Endothelial cell of hepatic sinusoid (primary cell): ENCODE results near the gene PILRA.

Experiments used
- in situ Hi-C: cut with HindIII; loops from 2 replicates; pipeline ENCODE4 v1.10.0; 2017; ENCODE audit warnings: low sequenced_read_pairs

Gene PILRA

DNA sequence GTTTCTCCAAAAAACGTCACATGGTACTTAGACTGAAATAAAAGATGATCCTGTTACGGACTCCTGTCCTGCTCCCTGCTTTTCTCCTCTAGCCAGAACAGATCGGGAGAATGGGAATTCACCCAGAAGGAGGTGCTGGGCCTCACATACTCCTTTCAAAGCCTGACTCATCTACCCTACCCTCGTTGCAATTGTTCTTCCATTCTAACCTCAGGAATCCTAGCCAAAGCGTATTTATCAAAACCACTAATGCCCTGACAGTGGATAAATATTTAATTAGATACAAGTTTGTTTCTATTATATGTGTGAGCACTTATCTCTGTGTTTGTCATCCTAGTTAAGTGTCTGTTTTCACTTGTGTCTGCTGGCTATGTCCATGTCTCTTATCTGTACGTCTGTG lies 33.5 kb downstream of the PILRA start:
- in situ Hi-C loops: no loop called here

DNA sequence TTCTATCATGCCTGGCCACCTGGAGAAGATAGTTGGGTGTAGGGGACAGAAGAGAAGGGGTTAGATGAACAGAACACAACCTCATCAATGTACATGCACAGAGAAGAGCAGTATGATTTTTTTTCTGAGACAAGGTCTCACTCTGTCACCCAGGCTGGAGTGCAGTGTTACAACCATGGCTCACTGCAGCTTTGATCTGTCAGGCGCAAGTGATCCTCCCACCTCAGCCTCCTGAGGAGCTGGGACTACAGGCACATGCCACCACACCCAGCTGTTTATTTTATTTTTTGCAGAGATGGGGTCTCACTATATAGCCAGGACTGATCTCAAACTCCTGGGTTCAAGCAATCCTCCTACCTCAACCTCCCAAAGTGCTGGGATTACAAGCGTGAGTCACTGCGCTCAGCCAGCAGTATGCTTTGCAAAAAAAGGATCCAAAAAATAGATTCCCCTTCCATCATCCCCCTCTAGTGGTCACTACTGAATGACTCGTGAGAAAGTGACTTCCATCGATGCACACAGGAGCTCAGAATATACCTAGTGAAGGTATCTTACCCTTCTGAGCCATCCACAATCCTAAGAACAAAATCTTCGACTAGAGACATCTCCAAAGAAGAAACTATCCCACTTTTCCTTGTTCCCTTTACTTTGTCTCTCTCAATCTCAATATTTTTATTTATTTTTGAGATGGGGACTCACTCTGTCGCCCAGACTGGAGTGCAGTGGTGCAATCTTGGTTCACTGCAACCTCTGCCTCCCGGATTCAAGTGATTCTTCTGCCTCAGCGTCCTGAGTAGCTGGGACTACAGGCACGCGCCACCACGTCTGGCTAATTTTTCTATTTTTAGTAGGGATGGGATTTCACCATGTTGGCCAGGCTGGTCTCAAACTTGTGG lies 34.2 kb downstream of the PILRA start:
- in situ Hi-C loops: no loop called here

DNA sequence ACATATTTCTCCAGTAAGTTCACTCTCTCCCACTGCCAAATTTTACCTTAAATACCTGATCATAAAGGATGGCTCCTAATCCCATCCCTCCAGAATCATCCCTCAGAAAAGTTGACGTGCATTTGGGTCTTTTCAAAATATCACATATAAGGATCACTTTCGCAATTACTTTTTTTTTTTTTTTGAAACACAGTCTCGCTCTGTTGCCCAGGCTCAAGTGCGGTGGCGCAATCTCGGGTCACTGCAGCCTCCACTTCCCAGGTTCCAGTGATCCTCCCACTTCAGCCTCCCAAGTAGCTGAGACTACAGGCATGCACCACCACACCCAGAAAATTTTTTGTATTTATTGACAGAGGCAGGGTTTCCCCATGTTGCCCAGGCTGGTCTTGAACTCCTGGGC lies 37.8 kb downstream of the PILRA start:
- in situ Hi-C loops: loop anchor here (5.0 kb wide), 1 partner anchor 64 kb away; no protein-coding TSS in a partner anchor

DNA sequence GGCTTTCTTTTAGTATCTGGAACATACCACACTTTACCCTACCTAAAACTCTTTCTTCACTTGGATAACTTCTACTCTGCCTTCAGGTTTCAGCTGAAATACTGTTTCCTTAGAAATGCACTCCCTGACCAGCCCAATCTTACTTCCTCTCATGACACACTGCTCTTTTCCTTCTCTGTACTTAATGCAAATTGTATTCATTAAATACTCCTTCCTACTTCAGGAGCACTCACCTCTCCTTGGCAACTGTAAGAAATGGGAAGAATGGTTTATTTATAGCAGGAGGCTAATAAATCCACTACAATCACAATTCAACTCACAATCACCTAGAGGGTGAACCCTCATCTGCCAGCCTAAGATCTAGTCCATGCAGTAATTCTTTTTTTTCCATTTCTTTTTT lies 40.1 kb downstream of the PILRA start:
- in situ Hi-C loops: loop anchor here (5.0 kb wide), 1 partner anchor 66 kb away; no protein-coding TSS in a partner anchor

DNA sequence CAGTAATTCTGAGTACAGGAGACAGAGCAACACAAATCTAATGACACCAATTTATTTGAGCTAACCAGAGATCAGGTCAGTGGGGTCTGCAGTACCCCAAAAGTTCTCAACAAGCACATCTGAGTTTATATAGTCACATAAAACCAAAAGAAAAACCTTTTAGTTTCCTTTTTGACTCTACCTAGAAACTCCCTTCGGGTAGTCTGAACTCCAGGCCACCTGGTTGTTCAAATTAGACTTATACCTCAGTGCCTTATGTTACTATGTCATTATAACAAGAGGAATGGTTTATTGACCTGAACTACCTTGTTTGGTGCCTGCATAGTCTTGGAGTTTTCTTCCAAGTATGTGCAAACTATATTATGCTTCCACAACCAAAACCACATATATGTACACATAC lies 40.6 kb downstream of the PILRA start:
- in situ Hi-C loops: loop anchor here (5.0 kb wide), 1 partner anchor 67 kb away; no protein-coding TSS in a partner anchor

DNA sequence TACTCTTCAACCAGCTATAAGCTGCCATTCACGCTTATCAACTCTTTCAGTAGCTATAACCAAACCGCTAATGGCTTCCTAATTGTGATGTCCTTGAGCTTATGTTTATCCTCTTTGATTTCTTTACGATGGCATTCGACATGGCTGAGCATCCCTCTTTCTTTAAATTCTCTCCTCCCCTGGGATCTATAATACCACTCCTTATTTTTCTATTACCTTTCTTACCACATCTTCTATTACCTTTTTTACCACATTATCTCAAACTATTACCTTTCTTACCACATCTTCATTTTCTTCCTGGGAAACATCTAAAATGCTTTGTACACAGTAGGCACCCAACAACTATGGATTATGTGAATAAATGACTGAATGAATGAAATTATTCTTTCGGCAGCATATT lies 42.2 kb downstream of the PILRA start:
- in situ Hi-C loops: no loop called here

DNA sequence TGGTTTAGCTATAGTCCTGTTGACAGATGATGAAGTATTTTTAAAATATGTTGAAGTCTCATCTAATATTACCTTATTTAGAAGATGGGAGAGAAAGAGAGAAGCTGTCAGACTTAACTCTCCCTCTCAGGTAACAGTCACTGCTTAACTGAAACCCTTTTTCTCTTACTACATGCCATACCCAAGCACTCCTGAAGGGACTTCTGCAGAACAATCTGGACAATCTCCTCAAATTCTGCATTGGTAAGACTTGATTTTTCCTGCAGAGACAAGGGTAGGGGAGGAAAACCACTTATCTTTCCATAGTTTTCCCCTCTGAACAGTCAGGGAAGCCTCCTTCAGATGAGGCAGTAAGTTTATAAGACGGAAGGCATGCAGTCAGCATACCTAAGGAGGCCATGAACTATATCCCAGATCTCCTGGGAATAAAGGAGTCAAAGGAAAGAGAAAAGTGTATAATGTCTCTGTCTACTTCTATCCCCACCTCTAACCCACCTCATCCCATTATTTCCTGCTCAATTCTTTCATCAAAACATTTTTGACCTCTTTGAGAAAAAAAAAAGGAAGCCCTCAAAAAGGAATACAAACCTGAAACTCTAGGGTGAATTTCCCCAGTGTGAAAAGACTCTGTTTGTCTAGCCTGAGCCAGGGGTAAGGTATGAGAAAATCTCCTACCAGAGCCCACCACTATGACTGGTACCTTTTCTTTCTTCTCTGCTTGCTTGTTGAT lies 45.8 kb downstream of the PILRA start:
- in situ Hi-C loops: no loop called here

DNA sequence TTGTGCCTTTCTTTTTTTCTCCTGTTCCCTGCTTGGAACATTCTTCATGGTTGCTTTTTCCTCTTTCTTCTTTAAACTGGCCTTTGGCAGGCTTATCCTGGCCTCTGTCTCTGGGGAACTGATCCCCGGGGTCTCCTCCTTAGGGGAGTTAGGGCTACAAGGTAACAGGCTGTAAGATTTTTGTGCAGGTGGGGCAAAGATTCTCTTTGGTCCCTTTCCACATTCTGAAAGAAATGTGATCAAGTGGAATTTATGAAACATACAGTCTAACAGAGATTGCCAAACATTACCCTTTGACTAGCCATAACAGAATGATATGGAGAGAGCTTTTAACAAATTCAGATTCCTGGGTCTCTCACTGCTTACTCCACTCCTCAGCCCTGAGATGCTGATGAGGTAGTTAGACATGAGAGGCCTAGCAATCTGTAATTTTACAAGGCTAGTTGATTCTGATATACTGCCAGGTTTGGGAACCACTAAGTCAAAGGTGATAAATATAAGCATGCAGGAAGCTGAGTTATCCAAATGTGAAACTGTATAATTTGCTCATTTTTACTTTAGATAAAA lies 46.5 kb downstream of the PILRA start:
- in situ Hi-C loops: no loop called here

DNA sequence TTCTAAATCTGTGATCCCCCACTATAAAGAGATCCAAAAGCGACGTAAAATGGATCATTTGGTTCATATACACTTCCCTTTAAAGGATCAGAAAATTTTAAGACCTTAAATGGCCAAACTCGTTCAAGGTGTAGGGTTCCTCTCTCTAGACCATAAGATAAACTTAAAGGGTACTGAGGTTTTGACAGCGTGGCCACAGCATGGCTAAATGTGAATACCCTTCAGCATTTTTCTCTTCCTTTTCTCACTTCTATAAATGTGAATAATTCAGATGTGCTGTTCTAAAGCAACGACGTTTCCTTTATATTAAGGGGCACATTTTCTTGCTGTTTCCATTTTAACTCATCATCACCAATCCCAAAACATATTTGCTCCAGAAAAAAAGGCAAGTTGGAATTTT lies 50.0 kb downstream of the PILRA start:
- in situ Hi-C loops: no loop called here

DNA sequence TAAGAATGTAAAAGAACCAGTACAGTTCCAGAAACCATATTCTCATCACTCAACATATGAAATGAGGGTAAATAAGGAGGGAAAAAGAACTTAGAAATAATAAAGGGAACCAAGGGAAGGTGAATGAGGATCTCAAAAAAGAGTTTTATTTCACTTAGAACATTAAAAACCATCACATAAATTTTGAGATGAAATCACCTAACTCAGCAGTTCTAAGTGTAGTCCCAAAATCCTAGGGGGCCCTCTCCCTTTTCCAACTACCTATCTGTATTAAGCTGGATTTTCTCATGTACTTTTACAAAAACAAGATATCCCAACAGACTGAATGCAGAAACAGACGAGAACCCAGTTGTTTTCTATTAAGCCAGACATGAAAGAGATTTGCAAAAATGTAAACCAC lies 52.1 kb downstream of the PILRA start:
- in situ Hi-C loops: no loop called here

DNA sequence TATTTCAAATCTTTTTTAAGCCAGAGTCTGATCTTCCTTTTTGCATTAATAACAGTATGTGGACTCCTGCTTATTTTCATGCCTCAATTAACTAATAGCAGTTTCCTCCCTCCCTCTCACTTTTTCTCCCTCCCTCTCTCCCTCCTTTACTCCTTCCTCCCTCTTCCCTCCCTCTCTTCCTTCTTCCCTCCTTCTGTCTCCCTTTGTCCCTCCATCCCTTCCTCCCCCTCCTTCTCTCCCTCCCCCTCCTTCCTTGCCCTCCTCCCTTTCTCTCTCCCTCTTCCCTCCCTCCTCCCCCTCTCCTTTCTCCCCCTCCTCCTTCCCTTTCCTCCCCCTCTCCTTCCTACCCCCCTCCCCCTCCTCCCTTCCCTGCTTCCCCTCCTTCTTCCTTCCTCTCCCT lies 53.2 kb downstream of the PILRA start:
- in situ Hi-C loops: no loop called here

DNA sequence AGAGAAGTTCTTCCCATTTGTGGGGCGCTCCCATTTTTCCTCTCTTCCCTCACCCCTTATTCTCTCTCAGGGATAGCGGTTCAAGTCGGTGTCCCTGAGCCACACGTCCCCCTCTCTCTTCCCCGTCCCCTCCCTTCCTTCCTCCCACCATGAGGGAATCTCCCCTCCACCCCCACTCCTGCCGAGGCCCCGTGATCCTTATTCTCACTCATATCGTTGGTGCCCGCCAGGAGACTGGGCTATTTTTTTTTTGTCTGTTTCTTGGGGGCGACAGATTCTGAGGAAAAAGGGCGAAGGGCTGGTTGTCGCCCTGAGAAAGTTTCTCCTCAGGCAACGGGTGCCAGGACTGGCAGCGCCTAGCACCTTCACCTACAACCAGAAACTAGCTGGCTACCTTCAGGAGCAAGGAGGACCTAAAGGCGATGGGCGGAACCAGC lies 54.5 kb downstream of the PILRA start:
- in situ Hi-C loops: no loop called here

DNA sequence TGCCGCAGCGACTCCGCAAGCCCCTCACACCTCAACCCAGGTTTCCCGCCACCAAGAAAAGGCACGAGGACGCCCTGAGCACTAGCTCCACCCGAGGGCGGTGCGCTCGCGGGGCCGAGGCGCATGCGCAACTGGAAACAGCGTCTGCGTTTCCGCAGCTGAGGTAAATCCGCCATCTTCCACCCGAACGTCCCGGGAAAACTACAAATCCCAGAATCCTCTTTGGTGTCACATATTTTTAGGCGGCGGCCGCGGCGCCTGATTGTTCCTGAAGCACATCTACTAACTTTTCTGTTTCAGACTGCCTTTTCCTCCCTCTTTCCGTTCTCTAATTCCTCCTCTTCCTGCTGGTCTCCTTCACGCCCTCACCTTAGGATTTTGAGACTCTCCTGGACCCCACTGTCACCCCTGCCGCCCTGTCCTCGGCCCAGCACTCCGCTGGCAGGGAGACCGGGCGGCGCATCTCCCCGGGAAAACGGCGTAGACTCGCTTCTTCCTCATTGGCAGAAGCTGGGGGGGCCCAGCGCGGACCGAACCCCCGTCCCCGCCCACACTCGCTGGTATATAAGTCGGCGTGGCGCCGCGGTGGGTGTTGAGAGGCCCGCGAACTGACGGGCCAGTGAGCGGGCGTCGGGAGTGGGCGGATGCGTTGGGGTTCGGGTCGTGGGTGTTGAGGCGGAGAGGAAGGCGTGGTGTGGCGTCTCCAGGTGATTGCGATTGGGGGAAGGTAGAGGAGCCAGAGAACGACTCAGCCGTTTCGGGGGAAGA lies 55.1 kb downstream of the PILRA start, which contains the start of gene ZCWPW1:
ZCWPW1 (minus strand) TSS at position 505 of the 768 bp plus-strand sequence. CDS start 8,054 bp downstream, outside the sequence.
- in situ Hi-C loops: no loop called here

DNA sequence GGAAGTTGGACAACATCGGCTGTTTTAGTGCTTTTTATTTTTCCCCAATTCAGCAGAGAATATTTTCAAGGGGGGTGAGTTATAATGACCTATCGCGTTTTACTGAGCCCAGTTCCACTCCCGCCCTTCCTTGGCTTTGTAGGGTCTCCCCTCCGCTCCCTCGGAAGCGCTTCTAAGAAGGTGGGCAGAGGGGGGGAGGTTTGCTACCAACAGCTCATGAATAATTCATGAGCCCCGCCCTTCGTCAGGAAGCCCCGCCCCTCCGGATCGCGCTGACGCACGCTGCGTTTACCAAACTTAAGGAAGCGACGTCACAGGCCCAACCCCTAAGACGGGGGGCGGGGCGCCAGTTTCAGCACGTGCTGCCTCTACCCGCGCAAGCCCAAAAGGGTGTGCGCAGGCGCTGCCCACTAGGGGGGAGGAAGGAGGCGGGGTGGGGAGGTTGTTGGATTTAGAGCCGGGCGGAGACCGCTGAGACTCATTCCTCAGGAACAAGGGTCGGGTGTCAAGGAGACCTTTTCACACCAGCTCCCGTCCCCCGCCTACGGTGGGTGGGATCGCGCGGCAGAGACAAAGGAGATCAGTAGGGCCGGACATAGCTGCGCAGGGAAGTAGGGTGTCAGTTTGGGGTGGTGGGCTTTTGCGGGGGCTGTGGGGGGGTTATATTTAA lies 55.8 kb downstream of the PILRA start:
- in situ Hi-C loops: no loop called here

DNA sequence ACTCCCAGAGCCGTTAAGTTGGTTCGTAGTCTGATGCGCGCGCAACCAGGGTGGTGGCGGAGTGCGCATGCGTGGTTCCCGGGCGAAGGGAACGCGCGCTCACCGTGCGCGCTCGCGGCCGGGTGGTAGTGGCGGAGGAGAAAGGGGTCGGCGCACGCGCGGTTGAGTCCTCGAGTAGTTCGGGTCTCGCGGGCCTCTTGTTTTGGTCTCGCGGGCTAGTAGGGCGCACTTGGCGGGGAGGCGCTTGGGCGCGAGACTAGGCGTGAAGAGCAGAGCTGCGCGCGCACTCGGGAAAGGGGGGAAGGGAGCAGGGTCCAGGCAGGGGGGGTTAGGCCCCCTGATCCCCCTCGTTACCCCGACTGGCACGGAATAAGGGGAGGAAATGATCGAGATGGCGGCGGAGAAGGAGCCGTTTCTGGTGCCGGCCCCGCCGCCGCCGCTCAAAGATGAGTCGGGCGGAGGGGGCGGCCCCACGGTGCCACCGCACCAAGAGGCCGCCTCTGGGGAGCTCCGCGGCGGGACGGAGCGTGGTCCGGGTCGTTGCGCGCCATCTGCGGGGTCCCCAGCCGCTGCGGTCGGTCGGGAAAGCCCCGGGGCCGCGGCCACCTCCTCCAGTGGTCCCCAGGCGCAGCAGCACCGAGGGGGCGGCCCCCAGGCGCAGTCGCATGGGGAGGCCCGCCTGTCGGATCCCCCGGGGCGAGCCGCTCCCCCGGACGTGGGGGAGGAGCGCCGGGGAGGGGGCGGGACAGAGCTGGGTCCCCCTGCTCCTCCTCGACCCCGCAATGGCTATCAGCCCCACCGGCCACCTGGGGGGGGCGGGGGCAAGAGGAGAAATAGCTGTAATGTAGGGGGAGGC lies 56.6 kb downstream of the PILRA start, which contains the start of gene MEPCE:
MEPCE (plus strand) TSS at position 195 of the 856 bp plus-strand sequence; CDS start at position 383, 188 bp downstream.
- in situ Hi-C loops: no loop called here

DNA sequence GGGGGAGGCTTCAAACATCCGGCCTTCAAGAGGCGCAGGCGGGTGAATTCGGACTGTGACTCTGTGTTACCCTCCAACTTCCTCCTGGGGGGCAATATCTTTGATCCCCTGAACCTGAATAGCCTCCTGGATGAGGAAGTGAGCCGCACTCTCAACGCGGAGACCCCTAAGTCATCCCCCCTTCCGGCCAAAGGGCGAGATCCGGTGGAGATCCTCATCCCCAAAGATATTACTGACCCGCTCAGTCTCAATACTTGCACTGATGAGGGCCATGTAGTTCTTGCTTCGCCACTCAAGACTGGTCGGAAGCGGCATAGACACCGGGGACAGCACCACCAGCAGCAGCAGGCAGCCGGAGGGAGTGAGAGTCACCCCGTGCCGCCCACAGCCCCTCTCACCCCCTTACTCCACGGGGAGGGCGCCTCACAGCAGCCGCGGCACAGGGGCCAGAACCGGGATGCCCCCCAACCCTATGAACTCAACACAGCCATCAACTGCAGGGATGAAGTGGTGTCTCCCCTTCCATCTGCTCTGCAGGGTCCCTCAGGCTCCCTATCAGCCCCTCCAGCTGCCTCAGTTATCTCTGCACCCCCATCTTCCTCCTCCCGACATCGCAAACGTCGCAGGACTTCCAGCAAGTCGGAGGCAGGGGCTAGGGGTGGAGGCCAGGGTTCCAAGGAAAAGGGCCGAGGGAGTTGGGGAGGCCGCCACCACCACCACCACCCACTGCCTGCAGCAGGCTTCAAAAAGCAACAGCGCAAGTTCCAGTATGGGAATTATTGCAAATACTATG lies 57.4 kb downstream of the PILRA start:
- in situ Hi-C loops: no loop called here

DNA sequence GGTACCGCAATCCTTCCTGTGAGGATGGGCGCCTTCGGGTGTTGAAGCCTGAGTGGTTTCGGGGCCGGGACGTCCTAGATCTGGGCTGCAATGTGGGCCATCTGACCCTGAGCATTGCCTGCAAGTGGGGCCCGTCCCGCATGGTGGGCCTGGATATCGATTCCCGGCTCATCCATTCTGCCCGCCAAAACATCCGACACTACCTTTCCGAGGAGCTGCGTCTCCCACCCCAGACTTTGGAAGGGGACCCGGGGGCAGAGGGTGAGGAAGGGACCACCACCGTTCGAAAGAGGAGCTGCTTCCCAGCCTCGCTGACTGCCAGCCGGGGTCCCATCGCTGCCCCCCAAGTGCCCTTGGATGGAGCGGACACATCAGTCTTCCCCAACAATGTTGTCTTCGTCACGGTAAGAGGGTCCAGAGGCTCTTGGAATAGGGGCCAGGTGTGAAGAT lies 58.0 kb downstream of the PILRA start:
- in situ Hi-C loops: no loop called here

DNA sequence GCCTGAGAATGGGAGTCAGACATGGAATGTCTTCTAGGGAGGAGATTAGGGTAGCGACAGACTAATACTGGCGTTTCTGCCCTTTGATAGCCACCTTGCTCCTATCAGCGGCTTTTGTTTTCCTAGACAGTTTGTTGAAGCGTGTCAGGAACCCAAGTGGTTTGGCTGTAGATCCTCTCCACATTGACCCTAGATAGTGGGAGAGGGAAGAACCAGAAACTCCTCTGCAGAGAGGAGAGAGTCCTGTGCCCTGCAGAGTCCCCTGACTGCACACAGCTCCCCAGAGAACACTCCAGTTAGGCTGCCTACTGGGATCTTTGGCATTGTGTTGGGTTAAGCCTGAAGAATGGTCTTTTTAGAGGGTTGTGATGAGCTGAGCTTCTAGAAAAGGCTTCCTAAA lies 58.8 kb downstream of the PILRA start:
- in situ Hi-C loops: no loop called here
